GM21723 (cell line): Measurements from ENCODE around the gene RSL1D1.

Experiments
- ATAC-seq: cut with Tn5 transposase; IDR thresholded peaks from one replicate; pipeline ENCODE4 v1.9.1; 2021; ENCODE audit warnings: mild to moderate bottlenecking, moderate library complexity; ENCODE audit not compliant: unreplicated experiment

Gene RSL1D1

DNA sequence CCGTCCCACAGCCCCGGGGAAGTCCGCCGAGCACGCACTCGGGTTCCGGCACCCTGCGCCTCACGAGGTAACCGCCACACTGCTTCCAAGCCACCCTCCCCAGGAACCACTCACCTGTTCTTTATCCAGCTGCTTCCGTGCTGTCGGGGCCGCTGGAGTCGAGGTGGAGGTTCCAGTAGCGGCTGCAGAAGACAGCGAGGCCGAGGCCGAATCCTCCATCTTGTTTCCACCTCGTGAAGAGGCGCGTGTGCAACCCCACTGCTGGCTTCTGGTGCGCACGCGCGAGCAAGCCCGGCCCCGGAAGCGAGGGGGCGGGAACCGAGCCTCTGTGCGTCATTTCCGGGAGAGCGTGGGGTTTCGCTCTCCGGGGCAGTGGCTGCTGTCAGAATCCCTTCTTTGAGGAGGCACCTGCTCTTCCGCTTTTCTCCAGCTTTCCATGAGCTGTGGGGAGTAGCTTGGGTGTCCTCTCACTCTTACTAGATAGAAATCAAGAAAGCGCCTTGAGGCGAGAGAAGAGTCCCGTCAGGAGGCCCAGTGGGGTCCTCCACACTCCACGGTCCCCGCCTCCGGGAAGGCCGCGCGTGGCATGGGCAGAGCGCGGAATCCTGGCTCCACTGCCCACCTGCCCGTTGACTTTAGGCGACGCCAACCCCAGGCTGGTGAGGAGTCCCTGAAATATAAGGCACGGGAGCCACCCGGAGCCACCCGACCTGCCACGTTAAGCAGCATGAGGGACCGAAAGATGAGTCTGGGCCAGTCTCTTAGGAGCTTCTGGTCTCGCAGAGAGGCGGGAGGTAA, at the start of gene RSL1D1:
TSS of gene RSL1D1 (minus strand) at position 249 of the 798 bp plus-strand sequence. CDS start at position 219, 30 bp downstream.
- ATAC-seq = peak; percentile 77

DNA sequence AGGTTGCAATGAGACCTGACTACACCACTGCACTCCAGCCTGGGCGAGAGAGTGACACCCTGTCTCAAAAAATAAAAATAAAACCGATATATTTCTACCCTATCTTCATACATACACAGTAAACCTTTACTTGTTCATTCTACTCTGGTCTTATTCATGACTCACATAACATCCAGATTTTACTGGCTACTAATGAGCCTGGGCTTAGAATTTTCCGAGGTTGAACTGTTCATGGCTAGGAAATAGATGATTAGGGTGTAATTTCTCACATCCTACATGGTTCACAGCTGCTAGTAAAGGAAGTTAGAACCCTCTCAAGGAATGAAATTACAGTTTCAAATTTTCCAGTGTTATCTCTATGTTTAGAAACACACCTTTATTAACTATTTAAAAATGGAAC, 49.7 kb upstream of the RSL1D1 start:
- no peak for ATAC-seq

DNA sequence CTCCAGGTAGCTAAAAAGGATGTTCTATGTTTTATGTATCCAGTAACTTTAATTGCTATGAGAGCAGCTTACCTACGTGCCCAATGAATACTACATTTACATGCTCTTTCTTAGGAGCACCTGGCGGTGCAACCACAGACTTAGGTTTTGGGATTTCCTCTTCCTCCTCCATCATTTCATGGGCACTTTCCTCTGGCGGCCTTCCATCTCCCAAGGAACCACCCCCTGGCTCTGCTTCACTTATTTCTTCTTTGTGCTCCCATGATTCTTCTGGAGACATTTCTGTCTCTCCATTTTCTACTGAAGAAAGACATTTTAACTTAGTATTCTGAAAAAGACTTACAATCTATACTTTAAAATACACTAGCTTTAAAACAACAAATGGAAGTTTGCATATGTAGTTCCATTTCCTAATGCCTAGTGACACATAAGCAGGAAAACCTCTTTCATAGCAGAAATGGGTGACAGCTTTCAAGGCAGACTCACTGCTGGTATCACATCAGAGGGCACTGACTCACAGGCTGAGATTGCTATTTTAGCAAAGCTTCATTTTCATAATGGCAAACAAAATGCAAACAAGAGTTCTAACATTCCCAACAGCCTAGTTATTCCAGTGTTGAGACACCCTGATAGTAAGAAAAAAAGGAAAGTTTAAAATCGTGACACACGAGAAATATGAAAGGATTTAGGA, 45.3 kb upstream of the RSL1D1 start:
- ATAC-seq = no peak

DNA sequence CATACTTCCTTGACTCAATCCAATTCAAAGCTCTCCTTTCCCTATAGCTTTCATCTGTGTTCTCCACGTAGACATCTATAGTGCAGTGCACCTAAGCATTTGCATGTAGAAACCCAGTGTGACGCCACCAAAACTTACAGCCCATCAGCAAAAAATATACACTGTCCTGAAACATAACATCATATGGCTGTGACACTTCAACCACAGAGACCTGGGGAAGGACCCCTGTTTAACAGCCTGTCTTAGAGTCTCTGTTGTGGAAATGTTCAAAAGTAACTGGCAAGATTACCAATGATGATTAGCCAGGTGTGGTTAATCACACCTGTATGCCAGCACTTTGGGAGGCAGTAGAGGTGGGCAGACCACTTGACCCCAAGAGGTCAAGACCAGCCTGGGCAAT, 42.2 kb upstream of the RSL1D1 start:
- no peak for ATAC-seq

DNA sequence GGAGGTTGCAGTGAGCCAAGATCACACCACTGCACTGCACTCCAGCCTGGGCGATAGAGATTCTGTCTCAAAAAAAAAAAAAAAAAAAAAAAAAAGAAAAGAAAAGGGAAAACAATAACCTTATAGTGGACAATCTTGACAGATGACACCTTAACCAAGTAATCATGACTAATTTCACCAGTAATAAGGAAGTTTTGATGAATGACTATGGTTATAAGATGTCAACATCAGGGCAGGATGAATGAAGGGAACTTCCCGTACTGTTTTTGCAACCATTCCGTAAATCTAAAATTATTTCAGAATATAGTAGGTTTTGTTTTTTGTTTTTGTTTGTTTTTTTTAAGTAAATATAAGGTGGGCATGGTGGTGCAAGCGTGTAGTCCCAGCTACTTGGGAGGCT, 41.4 kb upstream of the RSL1D1 start:
- ATAC-seq = no peak

DNA sequence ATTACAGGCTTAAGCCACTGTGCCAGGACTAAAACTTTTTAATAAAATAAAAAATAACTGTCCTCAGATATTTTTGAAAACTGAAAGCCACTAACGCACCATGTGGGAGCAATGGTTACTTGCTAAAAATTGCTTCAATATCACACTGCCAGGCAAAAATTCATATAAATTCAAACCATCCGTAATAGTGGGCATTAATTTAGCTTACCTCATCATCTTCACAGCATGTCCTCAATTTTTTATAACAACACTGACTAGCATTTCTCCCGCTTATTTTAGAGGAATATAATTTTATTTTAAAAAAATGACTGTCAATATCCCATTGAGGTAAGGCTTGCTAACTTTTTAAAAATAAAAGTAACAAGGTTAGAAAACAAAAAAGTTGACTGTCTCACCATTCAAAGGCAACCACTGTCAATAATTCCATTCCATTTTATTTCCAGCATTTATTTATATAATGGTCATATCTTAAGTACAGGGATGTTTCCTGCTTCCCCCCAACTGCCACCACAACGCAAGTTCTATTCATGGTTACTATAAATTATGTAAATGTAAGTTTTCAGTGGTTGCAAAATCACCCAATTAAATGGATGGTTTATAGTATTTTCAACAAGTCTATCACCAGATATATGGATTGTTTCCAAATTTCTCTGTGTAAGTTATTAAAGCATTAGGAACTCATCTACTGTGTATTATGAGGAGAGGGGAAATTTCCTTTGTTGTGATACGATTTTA, 39.1 kb upstream of the RSL1D1 start:
- no peak for ATAC-seq

DNA sequence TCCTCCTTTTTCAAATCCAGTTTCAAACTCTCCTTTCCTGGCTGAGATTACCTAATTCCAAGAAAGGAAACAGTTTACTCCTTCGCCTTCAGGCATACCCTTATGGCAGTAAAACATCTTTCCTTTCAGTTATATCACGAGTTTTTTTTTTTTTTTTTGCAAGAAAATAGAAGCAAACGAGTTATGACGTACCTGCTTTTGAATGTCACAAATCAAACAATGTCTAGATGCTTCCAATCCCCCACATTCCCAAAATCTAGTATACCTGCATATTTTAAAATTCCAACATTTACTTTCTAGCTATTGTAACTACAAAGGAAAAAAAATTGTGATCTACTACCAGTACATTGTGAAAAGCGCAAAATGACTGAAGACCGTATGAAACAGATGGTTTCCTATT, 35.5 kb upstream of the RSL1D1 start:
- no peak for ATAC-seq

DNA sequence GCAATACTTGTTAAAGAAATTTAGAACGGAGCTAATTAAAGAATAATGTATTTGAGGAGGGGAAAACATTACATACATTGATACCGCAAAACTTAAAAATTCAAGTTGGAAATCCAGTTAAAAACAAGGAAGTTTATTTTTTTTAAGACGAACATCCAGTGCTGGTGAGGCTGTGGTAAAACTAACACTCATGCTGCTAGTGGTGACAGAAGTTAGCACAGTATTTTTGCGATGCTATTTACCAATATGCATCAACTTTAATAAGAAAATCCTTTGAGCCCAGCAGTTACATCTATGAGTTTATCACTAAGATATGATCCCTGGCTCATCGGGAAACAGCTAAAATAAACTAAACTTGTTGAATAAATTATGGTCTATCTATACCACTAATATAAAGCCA, 32.7 kb upstream of the RSL1D1 start:
- no peak for ATAC-seq

DNA sequence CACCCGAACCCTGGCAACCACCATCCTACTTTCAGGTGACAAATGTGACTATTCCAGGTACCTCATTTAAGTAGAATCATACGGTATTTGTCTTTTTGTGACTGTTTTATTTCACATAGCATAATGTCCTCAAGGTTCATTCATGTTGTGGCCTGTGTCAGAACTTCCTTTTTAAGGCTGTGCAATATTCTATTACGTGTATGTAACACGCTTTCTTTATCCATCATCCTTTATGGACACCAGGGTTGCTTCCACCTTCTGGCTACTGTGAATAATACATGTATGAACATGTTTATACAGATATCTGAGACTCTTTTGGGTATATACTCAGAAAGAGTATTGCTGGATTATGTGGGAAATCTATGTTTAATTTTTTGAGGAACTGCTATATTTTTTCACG, 28.7 kb upstream of the RSL1D1 start:
- no peak for ATAC-seq

DNA sequence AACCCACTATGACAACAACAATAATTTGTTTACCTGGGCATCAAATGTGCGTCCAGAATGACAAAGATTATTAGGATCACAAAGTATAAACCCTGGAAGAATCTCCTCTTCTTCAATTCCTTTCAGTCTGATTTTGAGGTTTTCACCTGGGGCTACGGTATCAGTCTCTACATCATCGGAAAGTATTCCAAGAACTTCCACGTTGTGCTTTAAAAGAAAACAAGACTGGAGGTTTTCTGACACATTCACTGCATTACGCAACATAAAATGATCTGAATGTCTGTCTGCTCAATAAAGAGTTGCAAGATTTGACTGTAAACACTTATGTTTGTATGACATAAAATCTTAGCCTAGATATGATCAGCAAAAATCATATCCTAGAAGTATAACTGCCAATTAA, 26.0 kb upstream of the RSL1D1 start:
- ATAC-seq = no peak

DNA sequence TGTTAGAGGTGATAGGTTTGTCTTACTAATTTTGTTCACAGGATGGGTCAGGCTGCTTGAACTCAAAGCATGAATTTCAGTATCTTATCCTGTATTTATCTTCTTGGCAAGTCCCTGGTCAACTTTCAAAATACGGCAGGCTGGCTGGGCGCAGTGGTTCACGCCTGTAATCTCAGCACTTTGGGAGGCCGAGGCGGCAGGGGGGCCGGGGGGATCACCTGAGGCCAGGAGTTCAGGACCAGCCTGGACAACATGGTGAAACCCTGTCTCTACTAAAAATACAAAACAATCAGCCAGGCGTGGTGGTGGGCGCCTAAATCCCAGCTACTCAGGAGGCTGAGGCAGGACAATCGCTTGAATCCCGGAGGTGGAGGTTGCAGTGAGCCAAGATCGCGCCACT, 25.0 kb upstream of the RSL1D1 start:
- ATAC-seq = no peak

DNA sequence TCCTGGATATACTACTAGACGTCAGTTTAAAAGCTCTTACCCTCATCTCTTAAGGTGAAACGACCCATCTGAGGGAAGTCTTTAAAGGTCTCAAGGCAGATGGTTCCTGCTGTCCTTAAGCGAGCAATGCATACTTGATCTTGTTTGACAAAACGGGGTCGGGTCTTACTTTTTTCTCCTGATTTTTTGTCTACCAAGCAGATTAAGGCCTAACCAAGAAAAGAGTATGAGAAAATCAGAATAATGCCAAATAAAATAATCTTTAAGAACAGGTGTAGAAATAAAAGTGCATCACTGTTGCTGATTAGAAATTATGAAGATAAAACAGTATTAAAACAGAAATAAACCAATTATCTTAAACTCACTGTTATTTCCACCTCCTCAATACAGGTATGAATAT, 24.4 kb upstream of the RSL1D1 start:
- no peak for ATAC-seq

DNA sequence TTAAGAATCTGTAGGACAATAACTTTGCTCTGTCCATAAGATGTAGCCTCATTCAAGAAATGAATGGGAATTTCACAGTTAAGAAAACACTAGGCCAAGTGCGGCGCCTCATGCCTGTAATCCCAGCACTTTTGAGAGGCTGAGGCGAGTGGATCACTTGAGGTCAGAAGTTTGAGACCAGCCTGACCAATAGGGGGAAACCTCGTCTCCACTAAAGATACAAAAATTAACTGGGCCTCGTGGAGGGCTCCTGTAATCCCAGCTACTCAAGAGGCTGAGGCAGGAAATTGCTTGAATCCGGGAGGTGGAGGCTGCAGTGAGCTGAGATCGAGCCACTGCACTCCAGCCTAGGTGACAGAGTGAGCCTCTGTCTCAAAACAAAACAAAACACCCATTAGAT, 19.9 kb upstream of the RSL1D1 start:
- ATAC-seq = no peak

DNA sequence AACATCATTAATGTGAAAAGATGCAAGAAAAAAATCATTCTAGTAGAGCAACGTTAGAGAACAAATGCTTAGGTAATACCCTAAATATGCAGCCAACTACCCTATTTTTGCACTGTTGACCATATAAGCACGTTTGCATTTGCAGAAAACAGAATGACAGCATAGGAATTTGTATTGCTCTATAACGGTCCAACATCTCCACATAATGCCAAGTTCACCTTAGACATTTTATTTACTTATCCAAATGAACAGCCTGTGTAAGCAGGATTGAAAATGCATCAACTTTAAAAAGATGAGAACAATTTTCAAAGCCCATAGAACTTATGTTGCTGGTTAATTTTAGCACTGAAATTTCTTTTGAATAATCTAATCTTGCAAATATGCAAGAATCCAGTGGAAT, 19.1 kb upstream of the RSL1D1 start:
- no peak for ATAC-seq

DNA sequence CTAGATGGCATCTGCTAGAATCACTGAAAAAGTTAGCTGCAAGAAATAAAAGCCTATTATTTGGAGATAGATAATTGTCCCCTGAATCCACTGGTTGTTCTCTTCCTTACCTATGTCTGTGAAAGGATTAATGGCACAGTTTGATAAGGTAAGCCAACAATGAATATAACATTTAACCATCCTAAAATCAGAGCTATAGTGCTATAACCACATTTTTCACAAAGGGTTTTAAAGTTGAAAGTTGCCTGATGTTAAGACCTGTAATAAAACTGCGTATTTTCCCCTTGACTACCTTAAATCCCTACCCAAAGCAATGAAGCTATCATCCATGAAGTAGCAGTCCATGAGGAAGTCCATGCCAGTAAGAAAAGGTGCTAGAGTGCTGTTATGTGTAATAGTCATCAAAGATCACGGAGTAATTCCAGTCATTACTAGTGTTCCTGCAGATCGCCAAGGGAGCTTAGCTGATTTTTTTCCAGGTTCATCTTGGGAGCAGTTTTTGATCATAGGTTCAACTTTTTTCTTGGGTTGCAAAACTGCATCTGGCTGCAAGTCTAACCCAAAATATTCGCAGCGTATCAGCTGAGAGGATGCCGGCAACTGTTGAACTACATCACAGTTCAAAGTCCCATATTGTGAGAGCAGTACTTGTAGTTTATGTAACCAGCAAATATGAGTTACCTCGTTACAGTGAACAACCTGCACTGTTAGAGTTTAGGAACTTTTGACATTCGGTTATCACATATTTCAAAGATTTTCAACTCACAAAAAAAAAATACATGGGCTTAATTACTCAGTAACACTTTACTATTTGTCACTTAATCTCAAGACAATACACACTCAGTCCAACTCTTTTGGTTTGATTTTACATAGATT, 18.2 kb upstream of the RSL1D1 start:
- no peak for ATAC-seq

DNA sequence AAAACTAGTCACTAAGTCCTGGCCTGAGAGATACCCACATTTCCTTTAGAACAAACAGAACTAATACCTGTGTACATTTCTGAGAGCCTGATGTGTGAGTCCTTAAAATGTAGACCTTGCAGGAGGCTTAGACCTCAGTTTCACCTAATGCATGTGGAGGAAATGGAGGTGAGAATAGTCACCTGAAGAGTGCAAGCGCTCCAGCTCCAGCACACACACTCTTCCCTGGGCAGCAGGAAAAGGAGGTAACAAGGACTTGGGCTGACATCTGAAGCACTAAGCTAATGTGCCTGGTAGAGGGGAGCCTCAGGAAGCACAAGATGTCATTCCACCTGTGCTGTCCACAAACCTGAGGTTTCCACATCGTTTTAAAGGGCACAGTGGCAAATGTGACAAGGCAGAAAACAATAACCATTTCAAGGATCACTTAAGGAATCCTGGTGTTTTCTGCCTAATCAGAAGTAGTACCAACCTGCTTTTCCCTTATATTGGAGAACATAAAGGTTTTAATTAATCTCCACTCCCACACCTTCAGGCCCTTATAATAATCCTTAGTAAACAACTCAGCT, 17.2 kb upstream of the RSL1D1 start:
- no peak for ATAC-seq

DNA sequence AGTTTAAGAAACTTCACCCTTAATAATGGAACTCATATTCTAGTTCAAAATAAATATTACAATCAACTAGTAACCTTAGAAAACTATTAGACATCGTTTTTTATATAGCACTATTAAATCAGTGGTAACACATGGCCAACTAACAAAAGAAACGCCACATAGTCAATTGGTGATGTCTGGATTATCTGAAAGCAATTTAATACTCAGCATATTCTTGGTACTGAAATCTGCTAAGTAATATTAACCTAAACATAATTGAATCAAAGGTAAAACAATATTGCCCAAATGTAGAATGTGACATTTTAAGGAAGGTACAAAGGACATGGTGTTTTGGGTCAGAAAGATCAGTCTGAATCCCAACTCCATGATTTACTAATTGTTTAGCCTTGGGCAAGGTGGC, 11.1 kb upstream of the RSL1D1 start:
- ATAC-seq = no peak

DNA sequence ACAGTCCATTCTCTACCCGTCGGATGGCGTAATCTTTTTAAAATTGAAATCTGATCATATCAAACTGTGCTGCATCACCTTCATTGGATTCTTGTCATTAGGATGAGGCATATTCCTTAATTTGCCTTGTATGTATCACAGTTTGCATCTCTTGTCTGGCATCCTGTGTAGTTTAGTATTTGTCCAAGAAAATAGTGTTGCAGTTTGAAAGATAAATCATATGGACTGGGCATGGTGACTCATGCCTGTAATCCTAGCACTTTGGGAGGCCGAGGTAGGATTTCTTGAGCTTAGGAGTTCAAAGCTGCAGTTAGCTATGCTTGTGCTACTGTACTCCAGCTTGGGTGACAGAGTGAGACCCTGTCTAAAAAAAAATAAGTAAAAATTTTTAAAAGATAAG, 5.8 kb upstream of the RSL1D1 start:
- ATAC-seq = no peak

DNA sequence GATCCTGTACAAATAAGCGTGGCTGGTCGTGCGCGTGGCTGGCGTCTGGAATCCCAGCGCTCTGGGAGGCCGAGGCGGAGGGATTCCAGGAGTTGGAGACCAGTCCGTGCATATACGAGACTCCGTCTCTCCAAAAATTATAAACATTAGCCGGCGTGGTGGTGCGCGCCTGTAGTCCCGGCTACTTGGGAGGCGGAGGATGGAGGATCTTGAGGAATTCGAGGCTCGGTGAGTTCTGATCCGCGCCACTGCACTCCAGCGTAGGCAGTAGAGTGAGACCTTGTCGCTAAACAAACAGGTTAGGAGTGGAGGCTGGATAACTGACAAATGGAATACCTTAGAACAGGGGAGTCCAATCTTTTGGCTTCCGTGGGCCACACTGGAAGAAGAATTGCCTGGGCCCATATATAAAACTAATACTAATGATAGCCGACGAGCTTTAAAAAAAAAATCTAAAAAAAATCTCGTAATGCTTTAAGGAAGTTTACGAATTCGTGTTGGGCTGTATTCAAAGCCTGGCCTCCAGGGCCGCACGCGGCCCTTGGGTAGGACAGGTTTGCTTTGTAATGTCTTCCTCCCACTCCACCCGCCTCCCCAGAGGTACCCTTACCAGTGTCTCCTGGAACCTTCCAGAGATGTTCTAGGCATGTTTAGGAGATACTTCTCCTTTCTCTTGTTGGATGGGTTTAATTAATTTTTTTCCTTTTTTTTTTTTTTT, 909 bp upstream of the RSL1D1 start:
- ATAC-seq = no peak

DNA sequence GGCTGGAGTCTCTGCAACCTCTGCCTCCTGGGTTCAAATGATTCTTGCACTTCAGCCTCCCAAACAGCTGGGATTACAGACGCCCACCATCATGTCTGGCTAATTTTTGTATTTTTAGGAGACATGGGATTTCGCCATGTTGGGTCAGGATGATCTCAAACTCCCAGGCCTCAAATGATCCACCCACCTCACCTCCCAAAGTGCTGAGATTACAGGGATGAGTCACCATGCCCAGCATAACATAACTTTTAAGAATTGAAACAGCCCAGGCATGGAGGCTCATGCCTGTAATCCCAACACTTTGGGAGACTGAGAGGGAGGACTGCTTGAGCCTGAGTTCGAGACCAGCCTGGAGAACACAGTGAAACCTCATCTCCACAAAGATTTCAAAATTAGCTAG, 2.5 kb downstream of the RSL1D1 start:
- no peak for ATAC-seq
